Effector memory CD8-positive, alpha-beta T cell (primary cell): ENCODE measurements around the gene CCL7.
"Not testable (repeated sequence)": the region's sequence is repeated elsewhere in the genome, so short reads cannot be mapped to it uniquely, and the experiment has no call there.

ENCODE experiments used
- ATAC-seq: fragments of 150-1000 bp; cut with Tn5 transposase; replicated peaks from 2 replicates; pipeline ENCODE4 v1.10.0; 2021; ENCODE audit warnings: mild to moderate bottlenecking, moderate library complexity
- DNase-seq, 3 experiments: peaks; one replicate each; pipeline ENCODE4 v3.0.0; 2021
- H3K27ac Mint-ChIP-seq, 2 donors: one replicate each; pipeline ENCODE4 v1.8.0; 2022; ENCODE audit warnings: mild to moderate bottlenecking in 2 of 2, mixed read lengths in 2 of 2, moderate library complexity in 2 of 2
- H3K27me3 Mint-ChIP-seq, 2 donors: one replicate each; pipeline ENCODE4 v1.8.0; 2022; ENCODE audit warnings: mixed read lengths in 2 of 2
- H3K36me3 Mint-ChIP-seq: one replicate; pipeline ENCODE4 v1.8.0; 2022; ENCODE audit warnings: mild to moderate bottlenecking, moderate library complexity, mixed read lengths; ENCODE audit not compliant: insufficient read depth
- H3K4me1 Mint-ChIP-seq, 2 donors: one replicate each; pipeline ENCODE4 v1.8.0; 2022; ENCODE audit warnings: low read depth in 2 of 2, mixed read lengths in 2 of 2
- H3K4me3 Mint-ChIP-seq, 2 donors: one replicate each; pipeline ENCODE4 v1.8.0; 2022; ENCODE audit warnings: mild to moderate bottlenecking in 2 of 2, mixed read lengths in 2 of 2, moderate library complexity in 2 of 2
- H3K9me3 Mint-ChIP-seq, 2 donors: one replicate each; pipeline ENCODE4 v1.8.0; 2022; ENCODE audit warnings: mixed read lengths in 2 of 2
- total RNA-seq, 9 experiments: gene quantifications; one replicate each; lab custom pipeline; 2026; lab: John Stamatoyannopoulos, UW

The CCL7 gene
- total RNA-seq, result 0 reads per million in 9 experiments

DNA sequence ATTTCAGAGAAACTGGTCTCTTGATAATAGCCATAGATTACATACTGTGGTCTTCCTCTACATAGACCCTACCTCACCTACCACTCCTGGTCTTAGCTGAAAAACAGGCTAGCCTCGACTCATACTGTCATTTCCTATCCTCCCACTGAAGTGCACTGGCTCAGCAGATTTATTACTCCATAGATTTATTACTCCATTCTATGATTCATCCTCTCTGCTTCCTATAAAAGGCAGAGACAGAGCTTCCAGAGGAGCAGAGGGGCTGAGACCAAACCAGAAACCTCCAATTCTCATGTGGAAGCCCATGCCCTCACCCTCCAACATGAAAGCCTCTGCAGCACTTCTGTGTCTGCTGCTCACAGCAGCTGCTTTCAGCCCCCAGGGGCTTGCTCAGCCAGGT lies at the start of gene CCL7:
Gene CCL7, plus strand, starts transcription at position 253 of the 400 bp plus-strand sequence. Its CDS starts 70 bp downstream, at position 323.
- ATAC-seq (no peak), DNase-seq (no peak)
- Mint-ChIP-seq H3K27ac (no peak within 1 kb of the TSS), H3K4me1 (no peaks in the 10 kb centered on the region), H3K27me3 (peaks cover 83 to 86% of the 10 kb centered on the region in 2 donors), H3K4me3 (no peak within 1 kb of the TSS), H3K36me3 (peaks cover 3% of the 10 kb centered on the region), H3K9me3 (no peaks in the 10 kb centered on the region)

- H3K4me1 Mint-ChIP-seq, result no peaks in the 10 kb centered on the region
- no peak overlapping the region for H3K27ac Mint-ChIP-seq
- DNase-seq, result no peak
- no peak for ATAC-seq
- H3K4me3 Mint-ChIP-seq, result no peak overlapping the region
- no peaks in the 10 kb centered on the region for H3K9me3 Mint-ChIP-seq
- H3K36me3 Mint-ChIP-seq, result no peaks in the 10 kb centered on the region
- H3K27me3 Mint-ChIP-seq, result peaks cover 76 to 79% of the 10 kb centered on the region in 2 donors
Measured at GRCh38 chr17:34220752-34221395, 49.1 kb upstream of the CCL7 start.

DNA sequence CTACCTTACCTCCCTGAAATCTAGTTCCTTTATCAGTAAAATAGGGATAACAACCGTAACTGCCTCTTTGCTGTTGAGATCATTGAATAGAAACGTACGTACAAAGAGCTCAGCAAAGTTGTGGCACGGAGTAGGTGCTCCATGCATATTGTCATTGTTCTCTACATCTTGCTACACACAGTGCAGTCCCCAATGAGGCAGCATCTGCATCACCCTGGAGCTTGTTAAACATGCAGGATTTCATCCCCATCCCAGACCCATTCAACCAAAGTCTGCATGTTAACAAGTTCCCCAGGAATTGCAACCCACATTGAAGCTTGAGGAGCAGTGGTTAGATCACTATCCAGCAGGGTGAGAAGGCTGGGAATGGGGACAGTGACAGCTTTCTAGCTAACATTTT lies 48.6 kb upstream of the CCL7 start:
- H3K27me3 Mint-ChIP-seq, result peaks cover 74 to 76% of the 10 kb centered on the region in 2 donors
- no peaks in the 10 kb centered on the region for H3K9me3 Mint-ChIP-seq
- H3K4me3 Mint-ChIP-seq, result no peak overlapping the region
- ATAC-seq, result no peak
- H3K4me1 Mint-ChIP-seq, result no peaks in the 10 kb centered on the region
- no peaks in the 10 kb centered on the region for H3K36me3 Mint-ChIP-seq
- no peak for DNase-seq
- H3K27ac Mint-ChIP-seq, result no peak overlapping the region

- Mint-ChIP-seq H3K9me3 (no peaks in the 10 kb centered on the region), H3K4me1 (no peaks in the 10 kb centered on the region), H3K27ac (no peak overlapping the region), H3K4me3 (no peak overlapping the region), H3K36me3 (no peaks in the 10 kb centered on the region), H3K27me3 (peaks cover 71% of the 10 kb centered on the region in 2 donors)
- no peak for ATAC-seq
- DNase-seq, result no peak
Measured at GRCh38 chr17:34222722-34223497, 47.1 kb upstream of the CCL7 start.

- peaks cover 0 to 3% of the 10 kb centered on the region in 2 donors for H3K9me3 Mint-ChIP-seq
- H3K4me1 Mint-ChIP-seq, result no peaks in the 10 kb centered on the region
- no peak overlapping the region for H3K4me3 Mint-ChIP-seq
- H3K27ac Mint-ChIP-seq, result no peak overlapping the region
- peaks cover 73 to 74% of the 10 kb centered on the region in 2 donors for H3K27me3 Mint-ChIP-seq
- H3K36me3 Mint-ChIP-seq, result no peaks in the 10 kb centered on the region
- DNase-seq (no peak), ATAC-seq (no peak)
Measured at GRCh38 chr17:34225046-34225445, 45.0 kb upstream of the CCL7 start.

- ATAC-seq (no peak), DNase-seq (no peak)
- Mint-ChIP-seq H3K27me3 (peaks cover 74% of the 10 kb centered on the region in 2 donors), H3K9me3 (peaks cover 0 to 3% of the 10 kb centered on the region in 2 donors), H3K27ac (no peak overlapping the region), H3K4me3 (no peak overlapping the region), H3K4me1 (no peaks in the 10 kb centered on the region), H3K36me3 (no peaks in the 10 kb centered on the region)
Measured at GRCh38 chr17:34226011-34226743, 43.8 kb upstream of the CCL7 start.

- Mint-ChIP-seq H3K27ac (no peak overlapping the region), H3K9me3 (peaks cover 0 to 3% of the 10 kb centered on the region in 2 donors), H3K27me3 (peaks cover 71 to 73% of the 10 kb centered on the region in 2 donors), H3K4me3 (no peak overlapping the region), H3K36me3 (no peaks in the 10 kb centered on the region), H3K4me1 (no peaks in the 10 kb centered on the region)
- DNase-seq (no peak), ATAC-seq (no peak)
Measured at GRCh38 chr17:34226744-34227034, 43.3 kb upstream of the CCL7 start.

DNA sequence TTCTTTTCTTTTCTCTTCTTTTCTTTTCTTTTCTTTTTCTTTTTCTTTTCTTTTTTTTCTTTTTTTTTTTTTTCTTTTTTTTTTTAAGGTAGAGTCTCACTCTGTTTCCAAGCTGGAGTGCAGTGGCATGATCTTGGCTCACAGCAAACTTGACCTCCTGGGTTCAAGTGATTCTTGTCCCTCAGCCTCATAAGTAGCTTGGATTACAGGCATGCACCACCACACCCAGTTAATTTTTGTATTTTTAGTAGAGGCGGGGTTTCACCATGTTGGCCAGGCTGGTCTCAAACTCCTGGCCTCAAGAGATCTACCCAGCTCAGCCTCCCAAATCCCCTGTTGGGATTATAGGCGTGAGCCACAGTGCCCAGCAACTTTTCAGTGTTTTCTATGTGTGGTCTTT lies 42.7 kb upstream of the CCL7 start:
- ATAC-seq, H3K27ac Mint-ChIP-seq, H3K36me3 Mint-ChIP-seq, H3K9me3 Mint-ChIP-seq, H3K4me1 Mint-ChIP-seq, H3K4me3 Mint-ChIP-seq, DNase-seq: not testable (repeated sequence)
- peaks cover 65 to 67% of the 10 kb centered on the region in 2 donors for H3K27me3 Mint-ChIP-seq

GRCh38 chr17:34227707-34228106 lies 42.3 kb upstream of the CCL7 start:
- peaks cover 62 to 63% of the 10 kb centered on the region in 2 donors for H3K27me3 Mint-ChIP-seq
- peaks cover 0 to 3% of the 10 kb centered on the region in 2 donors for H3K9me3 Mint-ChIP-seq
- H3K4me1 Mint-ChIP-seq, result no peaks in the 10 kb centered on the region
- H3K36me3 Mint-ChIP-seq, result no peaks in the 10 kb centered on the region
- no peak overlapping the region for H3K27ac Mint-ChIP-seq
- no peak overlapping the region for H3K4me3 Mint-ChIP-seq
- ATAC-seq (no peak), DNase-seq (no peak)

DNA sequence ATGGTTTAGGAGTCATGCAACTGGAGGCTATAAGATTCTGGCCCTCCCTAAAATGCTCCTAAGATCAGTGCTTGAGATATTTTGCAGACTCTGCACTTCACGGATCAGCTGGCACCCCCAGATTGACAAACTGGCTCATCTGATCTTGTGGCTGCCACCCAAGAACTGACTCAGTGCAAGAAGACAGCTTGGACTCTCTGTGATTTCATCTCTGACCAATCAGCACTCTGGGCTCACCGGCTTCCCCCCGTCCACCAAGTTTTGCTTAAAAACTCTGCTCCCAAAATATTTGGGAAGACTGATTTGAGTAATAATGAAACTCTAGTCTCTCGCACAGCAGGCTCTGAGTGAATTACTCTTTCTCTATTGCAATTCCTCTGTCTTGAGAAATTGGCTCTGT lies 41.2 kb upstream of the CCL7 start:
- Mint-ChIP-seq H3K27ac (no peak overlapping the region), H3K4me1 (no peaks in the 10 kb centered on the region)

GRCh38 chr17:34230342-34230741 lies 39.7 kb upstream of the CCL7 start:
- Mint-ChIP-seq H3K4me3 (no peak overlapping the region), H3K27ac (no peak overlapping the region), H3K36me3 (no peaks in the 10 kb centered on the region), H3K4me1 (no peaks in the 10 kb centered on the region), H3K27me3 (peaks cover 64 to 67% of the 10 kb centered on the region in 2 donors), H3K9me3 (peaks cover 0 to 3% of the 10 kb centered on the region in 2 donors)
- ATAC-seq (no peak), DNase-seq (no peak)

More for the DNA sequence above, 41.2 kb upstream of the CCL7 start:
- H3K9me3 Mint-ChIP-seq, result peaks cover 0 to 3% of the 10 kb centered on the region in 2 donors
- H3K27me3 Mint-ChIP-seq, result peaks cover 64 to 68% of the 10 kb centered on the region in 2 donors
- no peak overlapping the region for H3K4me3 Mint-ChIP-seq
- no peaks in the 10 kb centered on the region for H3K36me3 Mint-ChIP-seq
- ATAC-seq (no peak), DNase-seq (no peak)

- H3K27ac Mint-ChIP-seq, result no peak overlapping the region
- DNase-seq, result no peak
- no peaks in the 10 kb centered on the region for H3K4me1 Mint-ChIP-seq
- no peak overlapping the region for H3K4me3 Mint-ChIP-seq
- ATAC-seq, result no peak
- H3K36me3 Mint-ChIP-seq, result no peaks in the 10 kb centered on the region
- H3K27me3 Mint-ChIP-seq, result peaks cover 47 to 84% of the 10 kb centered on the region in 2 donors
- no peaks in the 10 kb centered on the region for H3K9me3 Mint-ChIP-seq
Measured at GRCh38 chr17:34234616-34235015, 35.4 kb upstream of the CCL7 start.

DNA sequence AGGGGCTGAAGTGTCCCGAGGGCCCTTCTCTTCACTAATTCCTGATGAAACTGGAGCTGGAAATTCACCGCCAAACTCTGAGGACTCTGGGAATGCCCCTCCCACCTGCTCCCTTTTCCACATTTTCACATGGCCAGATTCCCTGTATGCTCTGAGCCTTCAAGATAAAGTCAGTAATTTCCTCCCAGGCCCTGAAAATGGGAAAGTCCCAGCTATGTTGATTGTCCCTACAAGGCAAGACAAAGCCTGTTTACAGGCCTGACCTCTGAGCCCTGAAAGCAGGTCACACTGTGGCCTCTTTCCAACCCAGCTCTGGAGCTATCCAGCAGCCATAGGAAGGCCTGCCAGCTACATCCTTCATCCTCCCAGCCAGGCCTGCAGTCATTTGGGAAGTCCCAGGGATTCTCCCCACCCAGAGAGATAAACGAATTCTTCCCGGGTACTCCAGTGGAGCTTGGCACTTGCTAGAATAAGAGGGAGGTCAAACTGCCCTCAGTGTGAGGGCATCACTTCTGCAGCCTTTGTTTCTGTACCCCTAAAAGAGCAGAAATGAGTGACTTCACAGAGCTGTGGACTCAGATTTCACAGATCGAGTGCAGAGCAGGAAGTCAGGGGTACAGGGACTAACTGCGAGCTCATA lies 34.5 kb upstream of the CCL7 start:
- Mint-ChIP-seq H3K4me1 (peaks cover 0 to 2% of the 10 kb centered on the region in 2 donors), H3K36me3 (no peaks in the 10 kb centered on the region), H3K27me3 (peaks cover 50 to 84% of the 10 kb centered on the region in 2 donors), H3K27ac (no peak overlapping the region), H3K4me3 (no peak overlapping the region), H3K9me3 (no peaks in the 10 kb centered on the region)
- DNase-seq (no peak), ATAC-seq (no peak)
